Measurements from ENCODE around the gene GTF3C5.
"Not testable (repeated sequence)": the region's sequence is repeated elsewhere in the genome, so short reads cannot be mapped to it uniquely, and the experiment has no call there.

Gene GTF3C5

GRCh38 chr9:133094351-133094750 lies 63.6 kb downstream of the GTF3C5 start:
- DNase-seq (ENCODE audit: low read depth) = not testable (repeated sequence)

GRCh38 chr9:133094842-133095393 lies 64.1 kb downstream of the GTF3C5 start:
- no peak for DNase-seq (ENCODE audit: low read depth)

- no peak for DNase-seq (ENCODE audit: low read depth)
Observed at GRCh38 chr9:133098104-133098754, 67.4 kb downstream of the GTF3C5 start.

- no peak for DNase-seq (ENCODE audit: low read depth)
Observed at GRCh38 chr9:133098871-133099270, 68.1 kb downstream of the GTF3C5 start.

GRCh38 chr9:133099726-133100505 lies 69.1 kb downstream of the GTF3C5 start:
- DNase-seq (ENCODE audit: low read depth) = no peak

GRCh38 chr9:133100506-133101355 lies 69.9 kb downstream of the GTF3C5 start:
- no peak for DNase-seq (ENCODE audit: low read depth)

- DNase-seq (ENCODE audit: low read depth) = no peak
Observed at GRCh38 chr9:133101356-133102189, 70.8 kb downstream of the GTF3C5 start.

GRCh38 chr9:133102190-133103021 lies 71.6 kb downstream of the GTF3C5 start:
- no peak for DNase-seq (ENCODE audit: low read depth)

GRCh38 chr9:133103183-133103986 lies 72.6 kb downstream of the GTF3C5 start:
- no peak for DNase-seq (ENCODE audit: low read depth)

GRCh38 chr9:133103987-133104505 lies 73.2 kb downstream of the GTF3C5 start:
- DNase-seq (ENCODE audit: low read depth) = no peak

GRCh38 chr9:133104718-133105460 lies 74.1 kb downstream of the GTF3C5 start:
- DNase-seq (ENCODE audit: low read depth) = no peak

- no peak for DNase-seq (ENCODE audit: low read depth)
Observed at GRCh38 chr9:133105461-133105770, 74.6 kb downstream of the GTF3C5 start.

GRCh38 chr9:133106511-133107244 lies 75.9 kb downstream of the GTF3C5 start:
- no peak for DNase-seq (ENCODE audit: low read depth)

GRCh38 chr9:133107245-133107722 lies 76.5 kb downstream of the GTF3C5 start:
- no peak for DNase-seq (ENCODE audit: low read depth)
